GM19397 (cell line): ENCODE results near the gene PDPK1.

ENCODE experiments used
- ATAC-seq: cut with Tn5 transposase; IDR thresholded peaks from one replicate; pipeline ENCODE4 v1.9.1; 2021; ENCODE audit warnings: mild to moderate bottlenecking, moderate library complexity; ENCODE audit not compliant: unreplicated experiment

Gene PDPK1

DNA sequence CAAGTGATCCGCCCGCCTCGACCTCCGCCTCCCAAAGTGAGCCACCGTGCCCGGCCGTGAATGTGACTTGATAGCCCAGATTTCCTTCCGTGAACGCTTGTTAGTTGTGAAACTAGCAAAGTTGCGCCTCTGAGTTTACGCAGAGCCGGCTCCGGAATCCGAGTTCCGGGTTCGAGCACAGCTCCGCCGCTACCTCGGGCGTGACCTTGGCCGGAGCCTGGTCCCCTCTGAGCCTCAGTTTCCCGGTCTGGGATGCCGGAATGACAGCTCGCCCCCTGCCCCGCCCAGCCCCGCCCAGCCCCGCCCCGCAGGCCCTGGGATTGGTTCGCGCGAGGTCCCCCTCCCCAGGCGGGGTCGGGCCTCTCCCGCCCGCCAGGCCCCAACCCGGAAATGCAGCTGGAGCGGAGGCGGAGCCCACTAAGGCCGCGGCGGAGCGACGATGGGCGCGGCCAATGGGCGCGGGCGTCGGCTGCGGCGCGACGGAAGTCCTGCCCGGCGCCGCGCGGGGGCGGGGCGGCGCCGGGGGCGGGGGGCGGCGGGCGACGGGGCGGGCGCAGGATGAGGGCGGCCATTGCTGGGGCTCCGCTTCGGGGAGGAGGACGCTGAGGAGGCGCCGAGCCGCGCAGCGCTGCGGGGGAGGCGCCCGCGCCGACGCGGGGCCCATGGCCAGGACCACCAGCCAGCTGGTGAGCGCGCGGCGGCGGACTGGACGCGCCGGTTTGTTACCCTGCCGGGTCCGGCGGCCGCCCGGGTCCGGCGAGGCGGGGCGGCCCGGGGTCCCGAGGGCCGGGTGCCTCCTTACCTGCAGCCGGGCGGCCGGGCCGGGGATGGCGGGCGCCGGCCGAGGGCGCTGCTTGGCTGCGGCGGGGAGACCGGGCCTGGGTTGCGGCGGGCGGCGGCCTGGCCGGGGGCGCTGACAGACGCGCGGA is at the start of gene PDPK1:
Gene PDPK1 (plus strand): TSS at position 571 of the 929 bp plus-strand sequence. CDS start 92 bp downstream, at position 663.
- peak; percentile 88 for ATAC-seq

DNA sequence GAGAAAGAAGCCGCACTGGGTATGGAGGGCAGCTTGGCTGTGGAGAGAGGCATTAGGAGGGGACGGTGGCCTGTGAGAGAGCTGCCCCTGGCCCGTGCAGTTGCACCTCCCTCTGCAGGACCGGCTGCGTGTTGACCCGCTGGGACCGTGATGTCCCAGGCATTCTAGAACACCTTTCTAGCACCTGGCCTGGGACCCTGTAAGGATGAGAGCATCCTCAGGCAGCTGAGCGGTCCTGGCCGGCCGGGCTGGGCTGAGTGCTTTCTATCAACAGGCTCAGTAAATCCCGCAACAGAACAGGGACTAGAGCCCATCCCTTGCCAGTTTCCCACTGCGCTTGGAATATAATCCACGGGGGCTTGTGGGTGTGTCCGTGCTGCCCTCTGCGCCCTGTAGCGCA is 48.2 kb upstream of the PDPK1 start:
- no peak for ATAC-seq

DNA sequence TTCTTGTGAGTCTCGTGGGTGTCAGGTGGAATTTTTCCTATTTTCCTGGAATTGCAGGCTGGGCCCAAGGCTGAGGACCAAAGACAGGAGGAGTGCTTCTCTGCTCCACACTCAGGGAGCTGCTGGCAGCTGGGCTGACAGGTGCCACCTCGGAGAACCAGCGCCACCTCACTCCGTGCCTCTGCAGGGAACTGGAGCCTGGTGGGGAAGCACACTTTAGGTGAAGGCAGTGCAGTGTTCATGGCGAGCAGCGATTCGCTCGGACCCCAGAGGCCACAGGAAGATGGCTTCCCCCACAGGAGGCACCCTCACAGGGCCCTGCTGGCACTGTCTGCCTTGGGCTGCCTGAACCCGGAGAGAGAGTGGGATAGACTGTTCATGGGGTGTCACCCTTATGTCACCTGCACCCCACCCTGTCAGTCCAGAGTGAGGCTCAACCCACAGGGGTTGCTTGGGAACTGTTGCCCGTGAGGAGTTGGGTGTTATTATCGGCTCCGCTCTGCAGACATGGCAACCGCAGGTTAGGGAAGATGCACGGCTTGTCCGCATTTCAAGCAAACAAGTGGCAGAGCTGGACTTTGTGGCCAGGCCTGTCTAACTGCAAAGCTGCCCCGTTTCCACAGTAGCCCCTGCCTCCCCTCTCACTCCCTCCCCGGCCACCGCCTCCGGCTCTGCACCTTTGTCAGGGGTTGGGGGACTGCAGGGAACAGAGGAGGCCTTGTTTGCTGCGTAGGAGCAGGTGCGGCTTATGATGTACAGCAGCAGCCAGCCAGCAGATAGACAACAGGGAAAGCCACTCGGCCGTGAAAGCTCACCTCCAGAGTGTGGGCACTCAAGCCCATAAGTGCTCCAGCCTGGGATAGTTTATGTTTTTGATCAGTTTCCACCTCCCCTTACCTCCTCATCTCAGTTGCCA is 47.4 kb upstream of the PDPK1 start:
- ATAC-seq: no peak

DNA sequence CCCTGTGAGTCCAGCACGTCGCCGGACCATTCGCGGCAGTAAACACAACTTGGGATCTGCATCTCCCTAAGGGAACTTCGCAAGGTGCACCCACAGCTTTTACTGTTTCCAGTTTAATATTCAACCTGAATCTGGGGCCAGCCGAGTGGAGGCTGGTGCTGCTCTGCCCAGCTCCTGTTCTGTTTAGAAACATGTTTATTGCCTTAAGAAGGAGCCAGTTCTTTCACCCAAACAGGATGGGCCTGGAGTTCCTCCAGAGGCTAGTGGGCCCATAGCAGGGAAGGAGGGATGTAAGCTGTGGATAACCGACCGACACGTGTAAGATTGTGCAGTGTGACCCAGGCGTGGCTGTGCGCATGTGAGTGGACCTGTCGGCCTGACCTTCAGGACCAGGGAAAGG is 45.5 kb upstream of the PDPK1 start:
- no peak for ATAC-seq

DNA sequence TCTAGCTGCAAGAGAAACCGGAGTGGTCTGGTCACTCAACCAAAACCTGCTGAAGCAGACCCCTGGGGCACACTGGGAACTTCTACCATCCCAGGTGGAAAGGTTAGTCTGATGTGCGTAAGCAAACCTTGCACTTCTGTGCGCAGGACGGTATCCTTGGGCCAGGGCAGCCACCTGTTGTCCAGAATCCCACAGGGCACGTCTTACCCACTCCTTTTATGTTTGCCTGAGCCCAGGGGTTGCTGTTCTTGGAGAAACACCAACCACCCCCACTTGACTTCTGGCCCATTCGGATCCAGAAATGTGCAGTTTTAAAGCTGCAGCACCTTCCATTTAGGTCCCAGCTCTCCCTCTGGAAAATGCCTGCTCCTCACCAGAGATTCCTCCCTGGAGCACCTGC is 44.2 kb upstream of the PDPK1 start:
- no peak for ATAC-seq

DNA sequence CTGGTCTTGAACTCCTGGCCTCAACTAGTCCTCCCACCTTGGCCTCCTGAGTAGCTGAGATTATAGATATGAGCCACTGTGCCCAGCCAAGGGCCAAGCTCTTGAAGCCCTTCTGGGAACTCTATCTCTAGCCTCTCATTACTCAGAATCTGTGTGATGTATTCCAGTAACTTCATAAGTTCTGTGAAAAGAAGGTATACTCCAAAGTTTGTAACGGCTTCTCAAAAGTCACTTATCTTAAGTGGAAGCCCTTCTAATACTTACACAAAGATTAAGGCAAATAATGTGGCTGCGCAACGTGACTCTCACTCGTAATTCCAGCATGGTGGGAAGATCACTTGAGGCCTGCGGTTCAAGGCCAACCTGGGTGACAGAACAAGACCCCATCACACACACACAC is 43.2 kb upstream of the PDPK1 start:
- no peak for ATAC-seq

DNA sequence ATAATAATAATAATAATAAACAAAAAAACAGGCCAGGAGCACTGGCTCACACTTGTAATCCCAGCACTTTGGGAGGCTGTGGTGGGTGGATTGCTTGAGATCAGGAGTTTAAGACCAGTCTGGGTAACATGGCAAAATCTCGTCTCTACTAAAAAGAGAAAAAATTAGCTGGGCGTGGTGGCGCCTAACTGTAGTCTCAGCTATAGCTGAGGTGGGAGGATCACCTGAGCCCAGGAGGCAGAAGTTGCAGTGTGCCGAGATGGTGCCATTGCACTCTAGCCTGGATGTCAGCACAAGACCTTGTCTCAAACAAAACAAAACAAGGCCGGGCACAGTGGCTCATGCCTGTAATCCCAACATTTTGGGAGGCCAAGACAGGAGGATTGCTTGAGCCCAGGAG is 42.8 kb upstream of the PDPK1 start:
- no peak for ATAC-seq

DNA sequence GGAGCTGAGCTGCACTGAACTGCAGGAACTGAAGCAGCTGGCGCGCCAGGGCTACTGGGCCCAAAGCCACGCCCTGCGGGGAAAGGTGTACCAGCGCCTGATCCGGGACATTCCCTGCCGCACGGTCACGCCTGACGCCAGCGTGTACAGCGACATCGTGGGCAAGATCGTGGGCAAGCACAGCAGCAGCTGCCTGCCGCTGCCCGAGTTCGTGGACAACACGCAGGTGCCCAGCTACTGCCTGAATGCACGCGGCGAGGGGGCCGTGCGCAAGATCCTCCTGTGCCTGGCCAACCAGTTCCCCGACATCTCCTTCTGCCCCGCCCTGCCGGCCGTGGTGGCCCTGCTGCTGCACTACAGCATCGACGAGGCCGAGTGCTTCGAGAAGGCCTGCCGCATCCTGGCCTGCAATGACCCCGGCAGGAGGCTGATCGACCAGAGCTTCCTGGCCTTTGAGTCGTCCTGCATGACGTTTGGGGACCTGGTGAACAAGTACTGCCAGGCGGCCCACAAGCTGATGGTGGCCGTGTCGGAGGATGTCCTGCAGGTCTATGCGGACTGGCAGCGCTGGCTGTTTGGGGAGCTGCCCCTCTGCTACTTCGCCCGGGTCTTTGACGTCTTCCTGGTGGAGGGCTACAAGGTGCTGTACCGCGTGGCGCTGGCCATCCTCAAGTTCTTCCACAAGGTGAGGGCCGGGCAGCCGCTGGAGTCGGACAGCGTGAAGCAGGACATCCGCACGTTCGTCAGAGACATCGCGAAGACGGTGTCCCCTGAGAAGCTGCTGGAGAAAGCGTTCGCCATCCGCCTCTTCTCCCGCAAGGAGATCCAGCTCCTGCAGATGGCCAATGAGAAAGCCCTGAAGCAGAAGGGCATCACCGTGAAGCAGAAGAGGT is 41.4 kb upstream of the PDPK1 start:
- no peak for ATAC-seq

DNA sequence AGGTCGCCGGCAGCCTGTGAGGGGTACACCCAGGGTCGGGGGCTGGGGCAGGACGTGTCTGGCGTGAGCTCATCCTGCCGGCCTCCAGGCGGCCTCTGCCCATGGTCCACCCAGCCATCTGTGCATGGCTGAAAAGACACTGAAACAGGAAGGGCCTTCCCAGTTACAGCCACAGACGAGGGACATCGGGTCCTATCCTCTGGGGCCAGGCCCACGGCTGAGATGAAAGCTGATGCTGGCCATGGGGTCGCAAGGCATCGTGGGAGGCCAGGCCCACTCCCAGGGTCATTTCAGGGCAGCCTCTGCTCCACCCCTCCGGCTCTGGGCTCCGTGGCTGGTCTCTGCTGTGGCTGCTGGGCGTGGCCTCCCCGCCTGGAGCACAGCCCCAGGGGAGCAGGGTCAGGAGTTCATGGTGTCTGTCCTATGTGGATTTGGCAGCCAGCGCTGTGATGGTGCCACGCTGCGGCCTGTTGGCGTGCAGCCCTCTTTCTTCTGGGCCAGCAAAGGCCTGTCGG is 40.6 kb upstream of the PDPK1 start:
- no peak for ATAC-seq

DNA sequence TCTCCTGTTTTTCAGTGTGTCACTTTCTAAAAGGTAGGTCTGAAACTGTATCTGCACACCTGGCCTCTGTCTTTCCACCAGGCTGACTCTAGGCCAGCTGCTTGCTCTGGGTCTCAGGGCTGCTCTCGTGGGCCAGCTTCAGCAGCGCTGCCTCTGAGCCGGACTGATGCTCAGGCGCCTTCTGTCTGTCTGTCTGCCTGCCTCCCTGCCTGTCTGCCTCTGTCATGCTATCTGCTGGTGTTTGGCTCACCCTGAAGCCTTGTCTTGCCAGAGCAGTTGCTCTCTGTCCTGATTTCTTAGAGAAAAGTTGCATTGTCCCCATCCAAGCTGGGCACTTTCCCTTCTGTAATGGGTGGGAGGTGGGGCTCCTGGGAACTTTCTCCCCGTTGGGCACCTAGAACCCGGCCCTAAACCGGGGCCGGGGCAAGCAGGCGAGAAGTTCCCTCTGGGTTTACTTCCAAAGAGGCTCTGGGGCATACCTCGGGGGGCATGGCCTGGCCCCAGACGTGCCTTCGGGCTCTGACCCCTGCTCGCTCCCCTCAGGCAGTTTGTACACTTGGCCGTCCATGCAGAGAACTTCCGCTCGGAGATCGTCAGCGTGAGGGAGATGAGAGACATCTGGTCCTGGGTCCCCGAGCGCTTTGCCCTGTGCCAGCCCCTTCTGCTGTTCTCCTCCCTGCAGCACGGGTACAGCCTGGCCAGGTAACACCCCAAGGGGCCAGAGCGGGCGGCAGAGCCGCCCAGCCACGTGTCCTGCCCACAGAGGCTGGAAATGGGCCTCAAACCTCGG is 39.9 kb upstream of the PDPK1 start:
- no peak for ATAC-seq

DNA sequence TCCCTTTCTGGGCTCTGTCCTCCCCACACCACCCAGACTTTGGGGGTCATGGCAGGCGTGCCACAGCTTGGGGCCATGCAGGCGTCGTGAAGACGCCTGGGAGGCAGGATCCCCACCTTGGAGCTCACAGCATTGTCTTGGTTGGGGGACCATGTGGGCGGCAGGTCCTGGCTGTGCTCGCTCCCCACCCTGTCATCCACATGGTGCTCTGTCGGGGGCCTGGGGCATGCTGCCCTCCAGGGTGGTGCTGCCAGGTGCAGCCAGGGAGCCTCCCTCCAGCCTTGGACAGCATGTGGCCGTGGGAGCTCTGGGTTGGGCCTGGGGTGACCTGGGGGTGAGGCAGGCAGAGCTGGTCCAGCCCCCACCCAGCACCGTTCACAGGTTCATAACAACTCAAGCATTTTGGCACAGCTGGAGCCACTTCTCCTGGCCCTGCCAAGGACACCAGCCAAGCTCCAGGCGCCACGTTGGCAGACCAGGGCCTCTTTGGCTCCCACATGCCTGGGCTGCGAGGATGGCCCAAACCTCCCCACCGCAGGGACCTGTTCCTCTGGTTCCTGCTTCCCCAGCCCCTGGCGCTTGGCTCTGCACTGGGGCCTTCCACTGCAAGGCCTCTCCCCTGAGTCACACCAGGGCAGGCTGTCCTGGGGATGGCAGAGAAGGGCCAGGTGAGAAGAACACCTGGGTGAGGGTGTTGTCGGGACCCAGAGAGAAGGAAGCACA is 39.1 kb upstream of the PDPK1 start:
- no peak for ATAC-seq

DNA sequence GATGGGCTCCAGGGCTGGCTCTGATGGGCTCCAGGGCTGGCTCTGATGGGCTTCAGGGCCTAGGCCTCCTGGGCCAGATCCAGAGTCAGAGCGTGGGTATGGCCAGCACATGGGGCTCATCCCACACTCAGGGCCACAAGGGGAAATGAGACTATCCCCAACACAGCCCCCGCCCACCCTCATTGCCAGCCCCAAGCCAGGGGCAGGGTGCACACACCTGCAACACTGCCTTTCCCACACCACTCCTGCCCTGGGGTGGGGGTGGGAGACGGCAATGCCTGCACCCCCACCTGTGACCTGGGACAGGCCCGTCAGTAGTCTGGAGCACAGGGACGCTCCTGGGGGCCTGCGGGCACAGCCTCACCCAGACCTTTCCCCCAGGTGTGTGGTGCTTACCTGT is 38.4 kb upstream of the PDPK1 start:
- ATAC-seq: no peak

DNA sequence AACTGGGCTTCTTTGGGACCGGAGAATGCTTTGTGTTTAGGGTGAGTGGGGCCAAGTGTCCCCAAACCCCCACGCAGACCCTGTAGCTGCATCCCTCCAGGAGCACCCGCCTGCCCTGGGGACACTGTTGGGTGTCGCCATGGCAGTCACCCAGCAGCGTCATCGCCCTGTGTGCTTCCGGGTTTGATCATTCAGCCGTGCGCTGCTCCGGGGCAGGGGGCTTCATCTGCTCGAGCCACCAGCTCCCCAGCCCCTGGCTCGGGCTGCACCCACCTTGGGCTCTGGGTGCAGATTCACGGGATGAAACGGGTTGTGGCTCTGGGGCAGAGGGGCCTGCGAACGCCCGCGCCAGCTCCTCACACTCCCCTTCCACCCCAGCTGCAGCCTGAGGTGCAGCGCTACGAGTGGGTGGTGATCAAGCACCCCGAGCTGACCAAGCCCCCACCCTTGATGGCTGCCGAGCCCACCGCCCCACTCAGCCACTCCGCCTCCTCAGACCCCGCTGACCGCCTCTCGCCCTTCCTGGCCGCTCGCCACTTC is 37.9 kb upstream of the PDPK1 start:
- no peak for ATAC-seq

DNA sequence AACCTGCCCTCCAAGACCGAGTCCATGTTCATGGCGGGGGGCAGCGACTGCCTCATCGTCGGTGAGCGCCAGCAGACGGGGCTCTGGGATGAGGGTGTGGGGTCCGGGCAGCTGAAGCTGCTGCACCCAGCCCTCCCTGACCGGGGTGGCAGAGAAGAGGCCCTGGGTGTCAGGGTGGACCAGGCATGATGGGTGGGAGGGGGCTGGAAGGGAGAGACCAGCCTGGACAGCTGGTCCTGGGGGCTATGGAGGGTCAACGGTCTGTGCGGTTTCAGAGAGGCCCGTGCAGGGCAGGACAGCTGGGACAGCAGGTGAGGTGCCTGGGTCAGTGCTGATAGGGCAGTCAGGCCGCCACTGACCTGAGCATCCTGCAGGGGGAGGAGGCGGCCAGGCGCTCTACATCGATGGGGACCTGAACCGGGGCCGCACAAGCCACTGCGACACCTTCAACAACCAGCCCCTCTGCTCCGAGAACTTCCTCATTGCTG is 37.3 kb upstream of the PDPK1 start:
- ATAC-seq: no peak

DNA sequence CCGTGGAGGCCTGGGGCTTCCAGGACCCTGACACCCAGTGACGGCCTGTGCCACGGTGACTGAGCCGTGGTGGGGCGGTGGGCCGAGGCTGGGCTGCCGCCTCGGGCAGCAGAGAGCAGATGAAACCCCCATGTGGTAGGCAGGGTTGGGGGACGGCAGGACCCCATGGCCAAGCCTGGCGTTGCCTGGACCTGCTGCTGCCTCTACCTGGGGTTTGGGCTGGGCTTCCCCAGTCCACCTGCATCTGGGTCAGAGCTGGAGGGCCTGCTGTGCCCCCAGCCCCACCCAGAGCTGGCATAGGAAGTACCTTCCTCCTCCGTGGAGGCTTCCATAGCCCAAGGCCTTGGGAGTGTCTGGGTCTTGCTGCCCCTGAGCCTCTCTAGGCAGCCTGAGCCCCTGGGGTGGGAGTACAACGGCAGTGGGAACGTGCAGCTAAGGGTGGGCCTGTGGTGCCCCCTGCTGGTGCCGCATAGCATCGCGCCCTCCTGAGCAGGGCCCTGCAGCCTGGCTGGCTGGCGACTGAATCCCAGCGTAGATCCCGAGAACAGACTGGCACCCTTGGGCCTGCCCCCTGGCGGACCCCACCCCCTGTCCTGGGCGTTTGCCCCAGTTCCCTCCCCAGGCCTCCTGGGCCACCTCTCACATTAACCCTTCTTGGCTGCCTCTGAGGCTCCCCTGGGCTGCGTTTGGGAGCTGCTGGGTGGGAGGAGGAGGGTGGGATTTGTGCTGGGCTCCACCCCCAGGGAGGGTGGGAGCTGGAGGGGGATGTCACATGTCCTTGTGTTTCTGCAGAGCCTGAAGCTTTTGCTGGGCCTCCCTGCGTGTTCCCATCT is 36.7 kb upstream of the PDPK1 start:
- no peak for ATAC-seq

DNA sequence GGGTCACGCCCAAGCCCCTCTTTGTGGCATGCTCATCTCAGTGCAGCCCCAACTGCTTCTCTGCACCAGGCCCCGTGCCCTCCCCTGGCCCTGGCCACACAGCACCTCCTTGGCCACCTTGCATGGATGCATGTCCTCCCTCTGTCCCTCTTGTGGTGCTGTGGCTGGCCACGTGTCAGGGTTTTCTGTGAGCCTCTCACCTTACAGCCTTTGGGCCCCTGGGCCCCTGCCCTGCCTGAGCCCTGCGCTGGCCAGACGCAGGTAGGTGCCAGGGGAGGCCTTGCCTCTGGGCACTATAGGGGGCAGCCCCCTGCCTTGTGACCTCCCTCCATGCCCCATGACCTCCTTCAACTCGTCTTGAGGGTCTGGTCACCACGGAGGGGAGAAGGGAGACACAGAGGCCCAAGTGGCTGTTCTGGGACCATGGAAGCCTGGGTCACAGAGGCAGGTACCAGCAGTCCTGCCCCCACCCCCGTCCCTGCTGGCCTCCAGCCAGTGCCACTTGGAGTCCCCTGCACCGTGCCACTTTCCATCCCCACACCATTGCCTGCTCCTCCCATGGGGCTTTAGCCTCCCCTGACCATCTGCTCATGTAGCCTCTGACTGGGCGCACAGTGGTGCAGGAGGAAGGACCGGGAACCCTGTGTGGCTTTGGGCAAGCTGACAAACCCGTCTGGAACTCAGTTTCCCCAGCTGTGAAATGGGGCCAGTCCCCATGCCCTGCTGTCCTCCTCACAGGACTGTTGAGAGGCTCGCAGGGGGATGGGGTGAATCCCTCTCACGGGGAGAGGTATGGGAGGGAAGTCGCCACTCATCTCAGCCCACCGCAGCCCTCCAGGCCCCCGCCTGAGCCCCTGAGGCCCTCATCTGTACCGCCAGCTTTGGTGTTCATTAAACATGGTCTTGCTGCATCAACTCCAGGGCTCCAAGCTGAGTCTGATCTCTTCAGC is 35.6 kb upstream of the PDPK1 start:
- ATAC-seq: no peak

DNA sequence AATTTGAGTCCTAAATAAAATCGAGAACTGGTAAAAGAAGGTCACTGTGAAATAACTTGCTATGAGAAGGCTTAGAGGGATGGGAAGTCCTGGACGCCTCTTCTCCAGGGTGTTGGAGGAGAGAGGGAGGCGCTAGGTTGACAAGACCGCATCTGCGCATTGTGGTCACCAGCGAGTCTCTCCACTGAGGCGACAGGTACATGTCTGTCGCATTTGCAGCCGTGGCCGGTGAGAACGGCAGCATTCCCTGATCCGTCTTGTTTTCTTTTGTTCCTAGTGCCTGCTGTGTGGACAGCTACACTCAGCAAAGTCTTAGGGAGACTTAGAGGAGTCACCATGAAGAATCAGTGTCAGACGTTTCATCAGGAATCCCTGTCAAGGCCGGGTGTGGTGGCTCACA is 32.1 kb upstream of the PDPK1 start:
- ATAC-seq: no peak
